Breast epithelium (tissue), 4 donors: ENCODE measurements around the gene TMCC1. TPM values are rescaled to one million over a fixed set of nuclear protein-coding genes. Genes with fewer than 3 reads are reported as not detected.

Source experiments
- DNase-seq, 2 donors: peaks; one replicate each; pipeline ENCODE4 v3.0.0-alpha.2; 2019; ENCODE audit warnings: low spot score in 2 of 2
- H3K27ac ChIP-seq, 2 donors: fragments of 200-600 bp; sonication (generic) in 1 of 2; one replicate each; pipeline ENCODE4 v1.5.1; 2016 to 2019; ENCODE audit warnings: mild to moderate bottlenecking in 1 of 2
- H3K27me3 ChIP-seq, 2 donors: fragments of 200-600 bp; sonication (generic) in 1 of 2; one replicate each; pipeline versions ENCODE4 v1.5.1 to v1.6.0; 2017 to 2019; ENCODE audit warnings: control low read depth in 1 of 2, mild to moderate bottlenecking in 1 of 2
- H3K36me3 ChIP-seq: fragments of 200-600 bp; one replicate; pipeline ENCODE4 v1.5.1; 2019
- H3K4me1 ChIP-seq, 2 donors: fragments of 200-600 bp; sonication (generic); one replicate each; pipeline ENCODE4 v1.5.1; 2016 to 2019; ENCODE audit warnings: control low read depth in 1 of 2
- H3K4me3 ChIP-seq, 3 donors: fragments of 200-600 bp; sonication (generic); 1 replicate in 2 of 3; 2 replicates in 1 of 3; pipeline ENCODE4 v1.5.1; 2016 to 2019; ENCODE audit warnings: mild to moderate bottlenecking in 3 of 3, moderate library complexity in 2 of 3
- H3K9me3 ChIP-seq, 2 donors: fragments of 200-600 bp; sonication (generic) in 1 of 2; one replicate each; pipeline ENCODE4 v1.5.1; 2016 to 2019; ENCODE audit warnings: control low read depth in 1 of 2
- CTCF ChIP-seq, 3 donors: fragments of 450-650 bp; IDR thresholded peaks; one replicate each; pipeline ENCODE4 v1.5.1; 2016 to 2017; ENCODE audit warnings: antibody characterized with exemption in 3 of 3, mild to moderate bottlenecking in 3 of 3, moderate library complexity in 3 of 3
- POLR2A ChIP-seq: fragments of 450-650 bp; IDR thresholded peaks from one replicate; pipeline ENCODE4 v1.6.1; 2016; ENCODE audit warnings: antibody characterized with exemption, mild to moderate bottlenecking, moderate library complexity
- POLR2AphosphoS5 ChIP-seq, 3 donors: sonication (generic); formaldehyde crosslinking; IDR thresholded peaks; one replicate each; pipeline ENCODE4 v1.6.1; 2017; ENCODE audit warnings: antibody characterized with exemption in 3 of 3
- intact Hi-C: fragments of 100-400 bp; cut with DNase I; formaldehyde crosslinking; loops from one replicate; pipeline ENCODE4 v1.15.1; 2023; ENCODE audit warnings: low total_unique reads
- total RNA-seq, 3 donors: library from RNA; depleted of rRNA; stranded (reverse); fragments of >200 nt; gene quantifications; one replicate each; pipeline ENCODE4 v1.1.0, GENCODE V29; 2016

Gene TMCC1
- total RNA-seq, 3 donors from 2014 or later = 29.4 to 48.1 (median 29.8) TPM

- Histone ChIP-seq H3K4me1 (peaks cover 0 to 7% of the 10 kb centered on the region in 2 donors), H3K4me3 (no peak overlapping the region), H3K27me3 (no peaks in the 10 kb centered on the region), H3K36me3 (no peaks in the 10 kb centered on the region), H3K9me3 (no peaks in the 10 kb centered on the region), H3K27ac (no peak overlapping the region)
- no peak for DNase-seq
- intact Hi-C loops = no loop called here
- TF ChIP-seq POLR2A (no peak), POLR2AphosphoS5 (IDR thresholded peaks at IDR 0.05) (no peak), CTCF (IDR thresholded peaks at IDR 0.05) (no peak)
Measured at GRCh38 chr3:129736070-129736469, 157.4 kb downstream of the TMCC1 start.

GRCh38 chr3:129735638-129736037 lies 157.9 kb downstream of the TMCC1 start:
- intact Hi-C loops = no loop called here
- no peaks in the 10 kb centered on the region for H3K36me3 ChIP-seq
- TF ChIP-seq CTCF (IDR thresholded peaks at IDR 0.05) (no peak), POLR2AphosphoS5 (IDR thresholded peaks at IDR 0.05) (no peak), POLR2A (no peak)
- no peaks in the 10 kb centered on the region for H3K9me3 ChIP-seq
- H3K27me3 ChIP-seq = no peaks in the 10 kb centered on the region
- no peak overlapping the region for H3K27ac ChIP-seq
- peaks cover 0 to 7% of the 10 kb centered on the region in 2 donors for H3K4me1 ChIP-seq
- no peak for DNase-seq
- no peak overlapping the region for H3K4me3 ChIP-seq

GRCh38 chr3:129734449-129734848 lies 159.1 kb downstream of the TMCC1 start:
- intact Hi-C loops = no loop called here
- no peak for DNase-seq
- no peak overlapping the region for H3K27ac ChIP-seq
- H3K36me3 ChIP-seq = no peaks in the 10 kb centered on the region
- TF ChIP-seq CTCF (IDR thresholded peaks at IDR 0.05) (no peak), POLR2AphosphoS5 (IDR thresholded peaks at IDR 0.05) (no peak), POLR2A (no peak)
- peaks cover 0 to 7% of the 10 kb centered on the region in 2 donors for H3K4me1 ChIP-seq
- H3K27me3 ChIP-seq = no peaks in the 10 kb centered on the region
- H3K4me3 ChIP-seq = no peak overlapping the region
- H3K9me3 ChIP-seq = no peaks in the 10 kb centered on the region

- Histone ChIP-seq H3K9me3 (no peaks in the 10 kb centered on the region), H3K36me3 (no peaks in the 10 kb centered on the region), H3K4me3 (no peak overlapping the region), H3K27me3 (no peaks in the 10 kb centered on the region), H3K27ac (peak overlapping the region in 1 of 2 donors; percentile 9), H3K4me1 (peaks cover 0 to 7% of the 10 kb centered on the region in 2 donors)
- intact Hi-C loops = no loop called here
- no peak for DNase-seq
- TF ChIP-seq POLR2A (no peak), POLR2AphosphoS5 (IDR thresholded peaks at IDR 0.05) (no peak), CTCF (IDR thresholded peaks at IDR 0.05) (no peak)
Measured at GRCh38 chr3:129732200-129732876, 161.2 kb downstream of the TMCC1 start.

- H3K36me3 ChIP-seq = no peaks in the 10 kb centered on the region
- TF ChIP-seq POLR2A = no peak
- TF ChIP-seq CTCF (IDR thresholded peaks at IDR 0.05) = no peak
- no peak for TF ChIP-seq POLR2AphosphoS5 (IDR thresholded peaks at IDR 0.05)
- DNase-seq = no peak
- no peak overlapping the region for H3K4me3 ChIP-seq
- no peak overlapping the region for H3K27ac ChIP-seq
- intact Hi-C loops = no loop called here
- H3K4me1 ChIP-seq = peaks cover 0 to 8% of the 10 kb centered on the region in 2 donors
- H3K9me3 ChIP-seq = no peaks in the 10 kb centered on the region
- no peaks in the 10 kb centered on the region for H3K27me3 ChIP-seq
Measured at GRCh38 chr3:129727707-129728106, 165.8 kb downstream of the TMCC1 start.
